Keratinocyte (primary cell): ENCODE data around the gene ZFPM1. TPM values are rescaled to one million over a fixed set of nuclear protein-coding genes. Genes with fewer than 3 reads are reported as not detected.

Experiments used
- DNase-seq: peaks from one replicate; pipeline ENCODE4 v3.0.0-alpha.2; 2011; ENCODE audit warnings: low read depth, missing footprints, low spot score
- FAIRE-seq: peaks from 2 replicates; lab custom pipeline; 2011; peaks lifted over from hg19 to GRCh38; lab: Jason Lieb, UNC
- H2AFZ ChIP-seq: 2 replicates; pipeline ENCODE4 v1.6.0; 2012; ENCODE audit warnings: low read length, control low read depth, inconsistent platforms; ENCODE audit not compliant: control insufficient read depth
- H3K27ac ChIP-seq: 2 replicates; pipeline ENCODE4 v1.5.1; 2011; ENCODE audit warnings: low read length; ENCODE audit not compliant: control insufficient read depth, insufficient read depth
- H3K27me3 ChIP-seq: 3 replicates; pipeline ENCODE4 v1.6.0; 2011; ENCODE audit warnings: low read length; ENCODE audit not compliant: control insufficient read depth, insufficient read depth; ENCODE audit errors: extremely low read depth
- H3K36me3 ChIP-seq, 2 experiments: 2 replicates in 1 of 2; 3 replicates in 1 of 2; pipeline ENCODE4 v1.5.1; 2011; ENCODE audit warnings: low read length in 2 of 2, mild to moderate bottlenecking in 1 of 2; ENCODE audit not compliant: control insufficient read depth in 2 of 2, insufficient read depth in 2 of 2; ENCODE audit errors: extremely low read depth in 1 of 2
- H3K4me1 ChIP-seq: 3 replicates; pipeline ENCODE4 v1.5.1; 2011; ENCODE audit warnings: low read length; ENCODE audit not compliant: control insufficient read depth, insufficient read depth; ENCODE audit errors: extremely low read depth
- H3K4me2 ChIP-seq: 3 replicates; pipeline ENCODE4 v1.6.0; 2011; ENCODE audit warnings: low read depth, low read length; ENCODE audit not compliant: control insufficient read depth, insufficient read depth; ENCODE audit errors: extremely low read depth
- H3K4me3 ChIP-seq, 3 experiments: fragments of 200-600 bp in 1 of 3; sonication (generic) in 1 of 3; 2 replicates in 2 of 3; 3 replicates in 1 of 3; pipeline ENCODE4 v1.5.1; 2011 to 2016; ENCODE audit warnings: low read length in 3 of 3, mild to moderate bottlenecking in 3 of 3, control low read depth in 2 of 3, inconsistent platforms in 1 of 3, low read depth in 1 of 3, mixed read lengths in 1 of 3, mixed run types in 1 of 3, moderate library complexity in 1 of 3; ENCODE audit not compliant: control insufficient read depth in 2 of 3, insufficient read depth in 2 of 3; ENCODE audit errors: extremely low read depth in 1 of 3
- H3K79me2 ChIP-seq: 2 replicates; pipeline ENCODE4 v1.6.0; 2012; ENCODE audit warnings: low read length; ENCODE audit not compliant: control insufficient read depth, insufficient read depth
- H3K9ac ChIP-seq: 3 replicates; pipeline ENCODE4 v1.6.0; 2011; ENCODE audit warnings: low read length; ENCODE audit not compliant: control insufficient read depth, insufficient read depth; ENCODE audit errors: extremely low read depth
- H3K9me1 ChIP-seq: 3 replicates; pipeline ENCODE4 v1.6.0; 2011; ENCODE audit warnings: low read length; ENCODE audit not compliant: control insufficient read depth, insufficient read depth; ENCODE audit errors: extremely low read depth
- H3K9me3 ChIP-seq: 2 replicates; pipeline ENCODE4 v1.5.1; 2012; ENCODE audit warnings: low read depth, low read length; ENCODE audit not compliant: control insufficient read depth
- H4K20me1 ChIP-seq: 3 replicates; pipeline ENCODE4 v1.6.0; 2011; ENCODE audit warnings: low read length; ENCODE audit not compliant: control insufficient read depth, insufficient read depth; ENCODE audit errors: extremely low read depth
- CTCF ChIP-seq, 3 experiments: IDR thresholded peaks in 1 of 3; conservative IDR thresholded peaks in 1 of 3; optimal IDR thresholded peaks in 1 of 3; 2 replicates in 2 of 3; 3 replicates in 1 of 3; pipeline versions ENCODE3 to v1.5.1; 2011; ENCODE audit warnings: low read length in 3 of 3, mild to moderate bottlenecking in 3 of 3, moderate library complexity in 2 of 3, control low read depth in 1 of 3, inconsistent platforms in 1 of 3; ENCODE audit not compliant: insufficient read depth in 2 of 3; ENCODE audit errors: extremely low read depth in 1 of 3
- EZH2 ChIP-seq: IDR thresholded peaks from one replicate; pipeline ENCODE4 v1.6.1; 2012; ENCODE audit warnings: inconsistent platforms, mild to moderate bottlenecking, low read length, moderate library complexity
- dilution Hi-C: fragments of 300-500 bp; cut with MboI; formaldehyde crosslinking; loops from one replicate; pipeline ENCODE4 v1.7.0; 2020; ENCODE audit warnings: low sequenced_read_pairs; ENCODE audit not compliant: extremely low pct_ligation_motif_present
- polyA plus RNA-seq, 5 experiments: library from polyadenylated mRNA; depleted of rRNA in 3 of 5; stranded (reverse) in 3 of 5; stranded (forward) in 1 of 5; unstranded in 1 of 5; fragments of >200 nt; gene quantifications; 1 replicate in 1 of 5; 2 replicates in 3 of 5; 3 replicates in 1 of 5; pipeline versions ENCODE4 v1.2.1 to v1.2.3, GENCODE V29; 2011 to 2012; ENCODE audit warnings: missing spikeins in 2 of 5, low read depth in 1 of 5, low replicate concordance in 1 of 5

The ZFPM1 gene
- polyA plus RNA-seq, 1 donor (not counting 4 experiments of a cell fraction or from before 2014, with no cell fraction given) = 0.42 TPM

GRCh38 chr16:88534638-88535190 lies 81.6 kb downstream of the ZFPM1 start:
- dilution Hi-C loops = no loop called here
- Histone ChIP-seq H3K9me3 (no peaks in the 10 kb centered on the region), H4K20me1 (no peaks in the 10 kb centered on the region), H3K27ac (no peak overlapping the region), H3K4me2 (peak overlapping the region; percentile 80), H3K79me2 (peaks cover 3% of the 10 kb centered on the region), H3K36me3 (no peaks in the 10 kb centered on the region), H3K4me3 (peak overlapping the region; percentile 43 to 59 (median 58)), H3K27me3 (peaks cover 23% of the 10 kb centered on the region), H3K9me1 (no peaks in the 10 kb centered on the region), H3K9ac (peak overlapping the region; percentile 70), H2AFZ (no peak overlapping the region), H3K4me1 (peaks cover 13% of the 10 kb centered on the region)
- TF ChIP-seq CTCF (optimal IDR thresholded peaks at IDR 0.05 in 1 of 3, IDR thresholded peaks at IDR 0.05 in 1 of 3, conservative IDR thresholded peaks at IDR 0.05 in 1 of 3; ENCODE audit: extremely low read depth in 1 of 3, insufficient read depth in 2 of 3, low read length in 3 of 3) = peak in 1 of 3 experiments; percentile 20
- no peak for TF ChIP-seq EZH2
- DNase-seq (no peak), FAIRE-seq (no peak)

- peaks cover 13% of the 10 kb centered on the region for H3K4me1 ChIP-seq
- H3K9me3 ChIP-seq = no peaks in the 10 kb centered on the region
- FAIRE-seq = no peak
- peak overlapping the region; percentile 43 to 59 (median 58) for H3K4me3 ChIP-seq
- H2AFZ ChIP-seq = no peak overlapping the region
- no peaks in the 10 kb centered on the region for H4K20me1 ChIP-seq
- H3K9ac ChIP-seq = peak overlapping the region; percentile 33
- H3K27me3 ChIP-seq = peaks cover 29% of the 10 kb centered on the region
- no peaks in the 10 kb centered on the region for H3K9me1 ChIP-seq
- DNase-seq = no peak
- dilution Hi-C loops = no loop called here
- H3K4me2 ChIP-seq = peak overlapping the region; percentile 80
- H3K36me3 ChIP-seq = no peaks in the 10 kb centered on the region
- peaks cover 3% of the 10 kb centered on the region for H3K79me2 ChIP-seq
- H3K27ac ChIP-seq = no peak overlapping the region
- TF ChIP-seq EZH2 = no peak
- no peak for TF ChIP-seq CTCF (optimal IDR thresholded peaks at IDR 0.05 in 1 of 3, IDR thresholded peaks at IDR 0.05 in 1 of 3, conservative IDR thresholded peaks at IDR 0.05 in 1 of 3; ENCODE audit: extremely low read depth in 1 of 3, insufficient read depth in 2 of 3, low read length in 3 of 3)
Measured at GRCh38 chr16:88535191-88535856, 82.2 kb downstream of the ZFPM1 start.
